ENCODE results near the gene RBFOX2. TPM values are rescaled to one million over a fixed set of nuclear protein-coding genes. Genes with fewer than 3 reads are reported as not detected.
A peak's percentile ranks its signal among the peaks of the same experiment; 100 is the strongest.

Gene RBFOX2, protein sequence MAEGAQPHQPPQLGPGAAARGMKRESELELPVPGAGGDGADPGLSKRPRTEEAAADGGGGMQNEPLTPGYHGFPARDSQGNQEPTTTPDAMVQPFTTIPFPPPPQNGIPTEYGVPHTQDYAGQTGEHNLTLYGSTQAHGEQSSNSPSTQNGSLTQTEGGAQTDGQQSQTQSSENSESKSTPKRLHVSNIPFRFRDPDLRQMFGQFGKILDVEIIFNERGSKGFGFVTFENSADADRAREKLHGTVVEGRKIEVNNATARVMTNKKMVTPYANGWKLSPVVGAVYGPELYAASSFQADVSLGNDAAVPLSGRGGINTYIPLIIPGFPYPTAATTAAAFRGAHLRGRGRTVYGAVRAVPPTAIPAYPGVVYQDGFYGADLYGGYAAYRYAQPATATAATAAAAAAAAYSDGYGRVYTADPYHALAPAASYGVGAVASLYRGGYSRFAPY
- 10 to 100 TPM; 52.0 to 86.6 (median 76.9) TPM for total RNA-seq
- polyA plus RNA-seq, result 10 to 100 TPM; 15.7 to 48.7 (median 28.5) TPM
- long read RNA-seq, donor 1, partial matches to known transcripts, result 0 of 3 reads
- long read RNA-seq, donor 1, other reads (novel, unspliced or antisense), result 0 of 3 reads
- long read RNA-seq, donor 2, partial matches to known transcripts, result 5 of 9 reads
- long read RNA-seq, donor 2, other reads (novel, unspliced or antisense), result 0 of 9 reads
- long read RNA-seq, donor 3, partial matches to known transcripts, result 5 of 6 reads
- long read RNA-seq, donor 3, other reads (novel, unspliced or antisense), result 0 of 6 reads
- long read RNA-seq, donor 4, transcript RBFOX2-208 (13 exons, 1,254 nt), result major isoform, 8 of 992 reads
- long read RNA-seq, donor 4, partial matches to known transcripts, result 0 of 992 reads
- long read RNA-seq, donor 4, other reads (novel, unspliced or antisense), result 980 of 992 reads
- long read RNA-seq, donor 5, partial matches to known transcripts, result 0 of 123 reads
- long read RNA-seq, donor 5, other reads (novel, unspliced or antisense), result 121 of 123 reads
- long read RNA-seq, donor 6, transcript RBFOX2-208 (13 exons, 1,254 nt), result major isoform, 5 of 882 reads
- long read RNA-seq, donor 6, partial matches to known transcripts, result 0 of 882 reads
- long read RNA-seq, donor 6, other reads (novel, unspliced or antisense), result 876 of 882 reads
- long read RNA-seq, donor 7, partial matches to known transcripts, result 0 of 6 reads
- long read RNA-seq, donor 7, other reads (novel, unspliced or antisense), result 0 of 6 reads
- long read RNA-seq, donor 8, partial matches to known transcripts, result 13 of 20 reads
- long read RNA-seq, donor 8, other reads (novel, unspliced or antisense), result 0 of 20 reads
- long read RNA-seq, donor 9, partial matches to known transcripts, result 0 of 1 reads
- long read RNA-seq, donor 9, other reads (novel, unspliced or antisense), result 0 of 1 reads
- long read RNA-seq, donor 10, partial matches to known transcripts, result 5 of 9 reads
- long read RNA-seq, donor 10, other reads (novel, unspliced or antisense), result 0 of 9 reads

DNA sequence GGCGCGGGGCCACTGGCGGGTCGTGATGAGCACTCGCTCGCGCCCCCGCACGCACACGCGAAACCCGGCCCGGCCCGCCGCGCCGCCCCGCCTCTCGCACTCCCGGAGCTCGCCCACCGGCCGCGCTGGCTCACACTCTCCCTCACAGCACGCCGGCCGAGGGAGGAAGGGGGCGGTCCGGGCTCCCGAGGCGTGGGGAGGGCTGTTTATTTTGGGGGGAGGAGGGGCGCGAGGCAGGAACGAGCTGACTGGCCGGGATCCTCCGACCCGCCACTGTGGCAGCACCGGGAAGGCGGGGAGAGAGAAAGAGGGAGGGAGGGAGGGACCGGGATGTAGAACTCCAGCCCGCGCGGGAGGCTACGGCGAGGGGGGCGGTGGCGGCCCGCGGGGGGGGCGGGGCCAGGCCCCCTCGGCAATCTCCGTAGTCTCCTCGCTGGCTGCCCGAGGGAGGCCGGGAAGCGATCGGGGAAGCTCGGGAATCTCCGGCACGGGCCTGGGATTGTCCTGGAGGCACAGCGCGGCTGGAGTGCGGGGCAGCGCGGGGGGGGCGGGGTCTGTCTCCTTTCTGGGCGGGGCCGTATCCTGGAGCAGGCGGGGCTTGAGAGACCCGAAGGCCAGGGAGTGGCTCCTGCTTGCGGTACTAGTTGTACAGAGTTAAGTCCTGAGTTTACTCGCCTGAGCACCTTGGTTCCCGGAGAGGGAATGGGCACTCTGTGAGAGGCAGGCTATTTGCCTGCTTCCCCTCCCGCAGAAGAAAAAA is at the start of gene RBFOX2:
RBFOX2 (minus strand) TSS at position 179 of the 760 bp plus-strand sequence. CDS start 399 bp downstream, outside the sequence.
- Histone ChIP-seq H3K9me3 (replicated peaks in 1 of 3) (no peaks in the 10 kb centered on the region), H3K4me1 (replicated peaks in 1 of 2) (peaks cover 7 to 11% of the 10 kb centered on the region in 2 donors), H3K27me3 (no peaks in the 10 kb centered on the region), H3K4me3 (peak within 1 kb of the TSS; percentile 68 to 98 (median 76)), H3K36me3 (replicated peaks in 1 of 2) (no peaks in the 10 kb centered on the region), H3K27ac (peak within 1 kb of the TSS; percentile 42 to 96 (median 84))
- DNase-seq, result peak; percentile 97 to 99 (median 98)
- TF ChIP-seq POLR2A (IDR thresholded peaks at IDR 0.05) (peak; percentile 46 to 56), CTCF (IDR thresholded peaks at IDR 0.05) (no peak)
- intact Hi-C loops (cut with DNase I), result loop anchor here in 1 of 2 donors (10.0 kb wide), 1 partner anchor 64 kb away; no protein-coding TSS in a partner anchor
- WGBS, 4 donors, result 0 to 17% (median 4%) methylated on average over 1 to 74 of the region's 74 CpGs

DNA sequence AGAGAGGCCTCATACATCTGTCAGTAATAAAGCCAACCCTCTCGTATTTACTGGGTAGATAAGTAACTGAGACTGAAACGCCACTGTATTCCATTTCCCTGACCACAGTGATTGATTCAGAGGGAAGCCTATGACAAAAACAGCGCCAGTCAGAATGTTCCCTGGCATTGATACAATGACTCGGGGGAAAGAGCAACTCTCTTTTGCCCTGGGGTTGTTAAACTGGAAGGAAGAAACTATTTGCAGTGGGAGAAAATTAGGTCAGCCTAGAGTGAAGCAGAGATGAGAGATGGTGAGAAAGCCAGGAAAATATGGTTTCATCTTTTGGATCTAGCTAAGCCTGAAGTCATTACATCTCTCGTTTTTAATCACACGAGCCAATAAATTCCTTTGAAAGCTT is 48.6 kb upstream of the RBFOX2 start:
- Histone ChIP-seq H3K27me3 (no peaks in the 10 kb centered on the region), H3K27ac (no peak overlapping the region), H3K36me3 (replicated peaks in 1 of 2) (no peaks in the 10 kb centered on the region), H3K4me1 (replicated peaks in 1 of 2) (no peaks in the 10 kb centered on the region), H3K9me3 (replicated peaks in 1 of 3) (no peaks in the 10 kb centered on the region), H3K4me3 (no peak overlapping the region)
- intact Hi-C loops (cut with DNase I), result no loop called here
- 60 to 70% (median 64%) methylated on average over 6 of the region's 6 CpGs for WGBS, 4 donors
- TF ChIP-seq CTCF (IDR thresholded peaks at IDR 0.05) (no peak), POLR2A (IDR thresholded peaks at IDR 0.05) (no peak)
- no peak for DNase-seq

- Histone ChIP-seq H3K36me3 (replicated peaks in 1 of 2) (no peaks in the 10 kb centered on the region), H3K9me3 (replicated peaks in 1 of 3) (no peaks in the 10 kb centered on the region), H3K27me3 (no peaks in the 10 kb centered on the region), H3K4me3 (no peak overlapping the region), H3K27ac (no peak overlapping the region), H3K4me1 (replicated peaks in 1 of 2) (no peaks in the 10 kb centered on the region)
- no peak for TF ChIP-seq CTCF (IDR thresholded peaks at IDR 0.05)
- intact Hi-C loops (cut with DNase I), result no loop called here
- 77 to 97% (median 93%) methylated on average over 4 to 5 of the region's 5 CpGs for WGBS, 4 donors
- no peak for DNase-seq
These were observed 47.1 kb upstream of the RBFOX2 start for GRCh38 chr22:36075724-36076123.

Measured in adrenal gland (tissue), 19 donors.